ENCODE results near the gene ATP5F1D. TPM values are rescaled to one million over a fixed set of nuclear protein-coding genes. Genes with fewer than 3 reads are reported as not detected.

The ATP5F1D gene
- total and polyA plus RNA-seq, 12 donors = 491 to 2,879 (median 562) TPM

DNA sequence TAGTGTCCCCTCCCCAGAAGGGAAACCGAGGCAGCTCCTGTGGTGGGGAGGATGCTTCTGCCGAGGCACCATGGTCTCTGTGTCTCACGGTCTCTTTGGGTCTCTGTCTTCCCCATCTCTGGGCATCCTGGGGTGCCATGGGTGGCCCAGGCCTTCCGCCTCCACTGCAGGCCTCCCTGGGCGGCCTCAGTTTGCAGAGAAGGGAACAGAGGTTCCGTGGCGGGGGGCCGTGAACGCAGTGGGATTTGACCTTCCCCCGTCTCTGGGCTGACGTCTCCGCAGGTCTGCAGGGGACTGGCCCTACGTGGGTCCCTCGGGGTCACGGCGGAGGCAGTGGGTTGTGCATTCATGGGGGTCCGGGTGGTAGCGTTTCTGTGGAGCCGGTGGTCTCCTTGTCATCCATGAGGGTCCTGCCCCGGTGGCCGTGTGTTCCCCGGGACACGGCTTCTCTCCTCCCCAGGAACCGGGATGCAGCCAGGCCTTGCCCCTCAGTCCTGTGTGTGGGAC lies 48.7 kb downstream of the ATP5F1D start:
- Histone ChIP-seq H3K4me3 (no peak overlapping the region), H3K27ac (no peak overlapping the region), H3K27me3 (peaks cover 21 to 94% (median 88%) of the 10 kb centered on the region in 7 donors), H3K36me3 (no peaks in the 10 kb centered on the region), H3K4me1 (peaks cover 0 to 16% (median 3%) of the 10 kb centered on the region in 9 donors), H3K9me3 (no peaks in the 10 kb centered on the region)
- DNase-seq (no peak), ATAC-seq (no peak)
- intact Hi-C loops (cut with DNase I) = no loop called here
- no peak for TF ChIP-seq CTCF (IDR thresholded peaks at IDR 0.05)
- 88 to 93% methylated on average over 24 of the region's 24 CpGs for WGBS, 2 donors

DNA sequence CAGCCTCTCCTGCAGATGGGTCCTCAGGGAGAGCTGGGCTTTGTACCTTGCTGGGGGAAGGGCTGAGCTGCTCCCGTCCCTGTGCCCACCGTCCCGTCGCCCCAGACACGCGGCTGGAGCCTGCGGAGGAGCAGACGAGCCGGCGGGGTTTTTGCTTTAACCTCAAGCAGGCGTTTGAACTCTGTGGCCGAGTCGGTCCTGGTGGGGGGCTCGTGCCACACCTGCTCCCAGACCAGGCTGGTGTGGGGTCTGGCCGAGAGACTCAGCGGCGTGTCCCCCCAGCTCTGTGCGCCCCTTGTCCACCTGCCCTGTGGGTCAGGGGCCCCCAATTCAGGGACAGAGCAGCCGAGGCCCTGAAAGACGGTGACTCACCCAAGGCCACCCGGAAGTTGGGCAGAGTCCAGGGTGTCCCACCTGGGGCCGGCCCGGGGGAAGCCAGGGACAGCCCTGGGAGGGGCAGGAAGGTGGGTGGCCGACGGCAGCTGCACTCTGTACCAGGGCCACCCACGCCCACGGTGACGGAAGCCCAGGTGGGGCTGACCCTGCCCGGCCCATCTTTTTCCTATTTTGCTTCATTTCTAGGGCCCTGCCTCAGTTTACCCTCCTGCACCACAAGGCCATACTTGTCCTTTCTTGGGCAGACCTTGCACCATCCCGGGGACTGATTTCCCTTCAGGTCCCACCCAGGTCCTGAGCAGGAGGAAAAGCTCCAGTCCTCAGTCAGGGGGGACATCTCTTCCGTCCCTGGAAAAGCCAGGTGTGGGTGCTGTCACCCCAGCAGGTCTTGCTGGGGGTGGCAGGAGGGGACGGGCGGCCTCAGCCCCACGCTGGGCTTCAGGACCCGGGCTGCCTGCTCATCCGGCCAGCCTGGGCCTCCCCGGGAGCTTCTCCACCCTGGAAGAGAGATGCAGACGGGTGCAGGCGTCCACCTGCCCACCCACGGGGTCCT lies 49.4 kb downstream of the ATP5F1D start:
- 76 to 78% methylated on average over 38 to 40 of the region's 40 CpGs for WGBS, 2 donors

DNA sequence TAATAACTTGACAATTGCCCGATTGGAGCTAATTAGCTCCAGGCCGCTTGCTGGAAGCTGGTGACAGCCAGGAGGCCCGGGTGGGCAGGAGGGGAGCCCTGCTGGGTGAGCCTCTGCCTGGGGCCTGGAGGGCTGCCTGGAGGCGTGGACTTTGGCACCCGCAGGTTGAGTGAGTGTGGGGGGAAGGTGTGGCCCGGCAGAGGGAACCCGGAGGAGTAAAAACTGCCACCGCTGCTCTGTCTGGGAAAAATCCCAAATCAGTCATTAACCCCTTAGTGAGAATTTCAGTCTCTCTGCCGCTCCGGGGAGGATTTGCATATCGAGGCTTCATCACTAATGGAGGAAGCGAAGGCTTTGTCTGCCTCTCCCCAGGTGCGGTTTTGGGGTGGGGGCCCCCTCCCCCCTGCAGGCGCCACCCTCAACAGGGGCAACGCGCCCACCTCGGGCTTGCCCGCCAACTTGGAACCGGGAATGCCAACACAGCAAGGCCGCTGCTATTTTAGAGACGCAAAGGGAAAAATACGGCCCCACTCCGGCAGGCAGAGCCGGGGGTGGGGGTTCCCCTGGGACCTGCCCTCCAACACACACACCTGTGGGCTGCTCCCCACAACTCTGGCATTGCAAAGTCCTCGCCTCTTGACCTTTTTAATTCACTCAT lies 50.3 kb downstream of the ATP5F1D start:
- peaks cover 0 to 14% (median 4%) of the 10 kb centered on the region in 9 donors for H3K4me1 ChIP-seq
- peaks cover 20 to 89% (median 85%) of the 10 kb centered on the region in 7 donors for H3K27me3 ChIP-seq
- no peaks in the 10 kb centered on the region for H3K36me3 ChIP-seq
- no peaks in the 10 kb centered on the region for H3K9me3 ChIP-seq
- intact Hi-C loops (cut with DNase I) = no loop called here
- H3K27ac ChIP-seq = no peak overlapping the region
- no peak for ATAC-seq
- H3K4me3 ChIP-seq = no peak overlapping the region
- DNase-seq = no peak
- TF ChIP-seq CTCF (IDR thresholded peaks at IDR 0.05) = no peak
- 70 to 74% methylated on average over 25 of the region's 25 CpGs for WGBS, 2 donors

More for the DNA sequence above, 49.4 kb downstream of the ATP5F1D start:
- H3K9me3 ChIP-seq = no peaks in the 10 kb centered on the region
- intact Hi-C loops (cut with DNase I) = no loop called here
- peaks cover 0 to 20% (median 8%) of the 10 kb centered on the region in 9 donors for H3K4me1 ChIP-seq
- no peak for TF ChIP-seq CTCF (IDR thresholded peaks at IDR 0.05)
- H3K27ac ChIP-seq = no peak overlapping the region
- no peaks in the 10 kb centered on the region for H3K36me3 ChIP-seq
- no peak overlapping the region for H3K4me3 ChIP-seq
- ATAC-seq = no peak
- H3K27me3 ChIP-seq = peaks cover 21 to 95% (median 89%) of the 10 kb centered on the region in 7 donors
- DNase-seq = no peak

DNA sequence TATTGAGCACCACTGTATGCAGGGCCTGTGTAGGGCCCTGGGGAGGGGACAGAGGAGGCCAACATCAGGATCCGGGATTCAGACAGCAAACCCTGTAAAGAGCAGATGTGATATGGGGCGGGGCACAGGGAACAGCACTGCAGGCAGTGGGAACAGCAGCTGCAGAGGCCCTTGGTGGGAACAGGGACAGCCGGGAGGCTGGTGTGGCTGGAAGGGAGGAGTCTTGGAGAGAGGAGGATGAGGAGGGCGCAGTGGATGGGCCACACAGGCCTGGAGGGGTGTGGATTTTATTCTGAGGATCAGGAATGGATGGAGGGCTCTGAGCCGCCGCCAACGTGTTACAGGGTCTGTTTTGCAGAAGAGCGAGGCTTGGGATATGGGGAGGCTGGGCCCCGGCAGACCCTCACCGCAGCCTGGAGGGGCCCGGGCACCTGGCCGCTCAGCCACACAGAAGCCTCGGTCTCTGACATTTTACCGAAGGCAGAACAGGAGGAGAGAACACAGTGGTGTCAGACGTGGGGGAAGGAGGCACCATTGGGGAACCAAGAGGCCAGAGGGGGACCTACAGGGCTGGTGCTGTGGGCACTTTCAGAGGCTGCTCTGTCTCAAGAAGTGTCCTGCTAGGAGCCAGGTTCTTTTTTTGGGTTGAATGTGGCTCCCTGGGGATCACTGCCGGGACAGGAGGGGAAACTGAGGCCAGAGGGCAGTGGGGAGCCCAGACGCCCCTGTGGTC lies 51.0 kb downstream of the ATP5F1D start:
- DNase-seq = no peak
- no peak for ATAC-seq
- Histone ChIP-seq H3K4me1 (peaks cover 0 to 8% (median 4%) of the 10 kb centered on the region in 9 donors), H3K27ac (no peak overlapping the region), H3K36me3 (no peaks in the 10 kb centered on the region), H3K9me3 (no peaks in the 10 kb centered on the region), H3K4me3 (no peak overlapping the region), H3K27me3 (peaks cover 14 to 82% (median 78%) of the 10 kb centered on the region in 7 donors)
- 84 to 90% methylated on average over 17 of the region's 17 CpGs for WGBS, 2 donors
- intact Hi-C loops (cut with DNase I) = no loop called here
- no peak for TF ChIP-seq CTCF (IDR thresholded peaks at IDR 0.05)
